Caki2 (cell line): ENCODE results near the gene KANTR. TPM values are rescaled to one million over a fixed set of nuclear protein-coding genes. Genes with fewer than 3 reads are reported as not detected.

ENCODE experiments used
- total RNA-seq: library from RNA; depleted of rRNA; stranded (reverse); fragments of >200 nt; shearing (Covaris generic); gene quantifications from 2 replicates; pipeline ENCODE4 v1.2.3, GENCODE V29; 2014; ENCODE audit warnings: low replicate concordance; rRNA removed

Gene KANTR
- total RNA-seq, 1 experiment from 2014 or later = 4.5 TPM

Other genes with a start within 250 kb of the KANTR start
- gene XAGE3, start 226.1 kb upstream of the KANTR start, total RNA-seq = not detected in 2 replicates
- gene FAM156B, start 196.8 kb upstream of the KANTR start, total RNA-seq = 29.0 and 32.1 TPM in 2 replicates
- 1.3 and 29.6 TPM in 2 replicates for gene FAM156A, start 135.6 kb upstream of the KANTR start, total RNA-seq
- not detected in 2 replicates for gene GPR173, start 45.4 kb upstream of the KANTR start, total RNA-seq
- 3.0 and 10.2 TPM in 2 replicates for gene TSPYL2, start 11.8 kb upstream of the KANTR start, total RNA-seq
- gene KDM5C, start 131.1 kb downstream of the KANTR start, total RNA-seq = 64.8 and 144 TPM in 2 replicates
- gene IQSEC2, start 187.4 kb downstream of the KANTR start, total RNA-seq = 7.1 and 9.9 TPM in 2 replicates